B cell (primary cell): ENCODE measurements around the gene PSME1. TPM values are rescaled to one million over a fixed set of nuclear protein-coding genes. Genes with fewer than 3 reads are reported as not detected.

Source experiments
- ATAC-seq: fragments of 200-7000 bp; cut with Tn5 transposase; one replicate; pipeline ENCODE4 v1.10.0; 2021; ENCODE audit warnings: low read depth, mild to moderate bottlenecking, moderate number of reproducible peaks, moderate library complexity
- CTCF ChIA-PET: fragments of 350-600 bp; sonication (Branson Sonifier 250); formaldehyde crosslinking; loops from one replicate; lab custom pipeline; 2021; ENCODE audit warnings: antibody characterized with exemption, inconsistent platforms; lab: Charles Lee
- POLR2A ChIA-PET: fragments of 350-600 bp; sonication (Branson Sonifier 250); formaldehyde crosslinking; loops from one replicate; lab custom pipeline; 2021; ENCODE audit warnings: antibody characterized with exemption; lab: Charles Lee
- DNase-seq: peaks from one replicate; pipeline ENCODE4 v3.0.0; 2013
- H2AFZ ChIP-seq: 2 replicates; pipeline ENCODE4 v1.6.1; 2012; ENCODE audit warnings: mild to moderate bottlenecking, low read depth, low read length; ENCODE audit not compliant: insufficient read depth, poor library complexity, severe bottlenecking
- H3K27ac ChIP-seq, 2 donors: 1 replicate in 1 of 2; 2 replicates in 1 of 2; pipeline ENCODE4 v1.5.1; 2012 to 2013; ENCODE audit warnings: low read length in 2 of 2, mild to moderate bottlenecking in 2 of 2, moderate library complexity in 1 of 2
- H3K27me3 ChIP-seq, 4 experiments: fragments of 200-600 bp in 1 of 4; sonication (generic) in 1 of 4; replicated peaks in 1 of 4; 1 replicate in 2 of 4; 2 replicates in 2 of 4; pipeline versions ENCODE4 v1.6.1 to v1.7.0; 2013 to 2016; ENCODE audit warnings: low read length in 3 of 4, mild to moderate bottlenecking in 2 of 4, mixed read lengths in 1 of 4, moderate library complexity in 1 of 4; ENCODE audit not compliant: insufficient read depth in 4 of 4, control insufficient read depth in 3 of 4; ENCODE audit errors: control extremely low read depth in 1 of 4
- H3K36me3 ChIP-seq, 2 experiments: replicated peaks in 1 of 2; 1 replicate in 1 of 2; 2 replicates in 1 of 2; pipeline versions ENCODE4 v1.6.1 to v1.7.1; 2013; ENCODE audit warnings: low read length in 1 of 2; ENCODE audit not compliant: insufficient read depth in 2 of 2, control insufficient read depth in 1 of 2; ENCODE audit errors: control extremely low read depth in 1 of 2, extremely low read depth in 1 of 2
- H3K4me1 ChIP-seq, 2 donors: fragments of 200-600 bp in 1 of 2; sonication (generic) in 1 of 2; 1 replicate in 1 of 2; 2 replicates in 1 of 2; pipeline versions ENCODE4 v1.5.1 to v1.6.1; 2013 to 2017; ENCODE audit warnings: low read length in 2 of 2; ENCODE audit not compliant: control insufficient read depth in 2 of 2, insufficient read depth in 2 of 2
- H3K4me2 ChIP-seq: replicated peaks from 2 replicates; pipeline ENCODE3; 2012; ENCODE audit warnings: mild to moderate bottlenecking, low read depth, low read length; ENCODE audit not compliant: poor library complexity, severe bottlenecking
- H3K4me3 ChIP-seq, 5 experiments: fragments of 200-600 bp in 1 of 5; sonication (generic) in 1 of 5; 1 replicate in 3 of 5; 2 replicates in 2 of 5; pipeline versions ENCODE4 v1.5.1 to v1.7.0; 2011 to 2016; ENCODE audit warnings: low read length in 4 of 5, mild to moderate bottlenecking in 4 of 5, low read depth in 2 of 5, control low read depth in 1 of 5, moderate library complexity in 1 of 5; ENCODE audit not compliant: insufficient read depth in 1 of 5; ENCODE audit errors: control extremely low read depth in 1 of 5, extremely low read depth in 1 of 5
- H3K79me2 ChIP-seq: fragments of 200-600 bp; sonication (generic); one replicate; pipeline ENCODE4 v1.6.0; 2016; ENCODE audit warnings: low read length; ENCODE audit not compliant: control insufficient read depth, insufficient read depth
- H3K9ac ChIP-seq: fragments of 200-600 bp; sonication (generic); 2 replicates; pipeline ENCODE4 v1.6.1; 2017; ENCODE audit warnings: mild to moderate bottlenecking, low read length, moderate library complexity
- H3K9me3 ChIP-seq, 3 donors: one replicate each; pipeline versions ENCODE4 v1.6.1 to v1.7.1; 2013; ENCODE audit warnings: low read length in 2 of 3; ENCODE audit not compliant: control insufficient read depth in 2 of 3, insufficient read depth in 1 of 3; ENCODE audit errors: control extremely low read depth in 1 of 3
- H4K20me1 ChIP-seq: 2 replicates; pipeline ENCODE4 v1.6.0; 2012; ENCODE audit warnings: mild to moderate bottlenecking, low read length; ENCODE audit not compliant: insufficient read depth, control insufficient read depth, poor library complexity, severe bottlenecking
- H3K27ac Mint-ChIP-seq: one replicate; pipeline ENCODE4 v1.8.0; 2021; ENCODE audit warnings: mixed read lengths
- H3K27me3 Mint-ChIP-seq: one replicate; pipeline ENCODE4 v1.8.0; 2021; ENCODE audit warnings: mixed read lengths
- H3K4me1 Mint-ChIP-seq: one replicate; pipeline ENCODE4 v1.8.0; 2021; ENCODE audit warnings: mixed read lengths
- H3K4me3 Mint-ChIP-seq: one replicate; pipeline ENCODE4 v1.8.0; 2021; ENCODE audit warnings: mixed read lengths
- H3K9me3 Mint-ChIP-seq: one replicate; pipeline ENCODE4 v1.8.0; 2022; ENCODE audit warnings: mixed read lengths; ENCODE audit not compliant: insufficient read depth
- EZH2 ChIP-seq: IDR thresholded peaks from 2 replicates; pipeline ENCODE4 v1.6.1; 2012; ENCODE audit warnings: borderline replicate concordance, low read depth, mild to moderate bottlenecking, moderate library complexity, low read length; ENCODE audit not compliant: insufficient read depth, poor library complexity, severe bottlenecking
- WGBS: methylation state at CpG from one replicate; pipeline ENCODE4 v1.1.5; 2013; ENCODE audit warnings: missing lambda C conversion rate; ENCODE audit not compliant: insufficient coverage; 5-methylcytosine and 5-hydroxymethylcytosine counted together
- intact Hi-C: fragments of 100-400 bp; cut with micrococcal nuclease; formaldehyde crosslinking; loops from one replicate; pipeline ENCODE4 v1.10.0; 2022
- polyA plus RNA-seq: library from polyadenylated mRNA; depleted of rRNA; stranded (reverse); fragments of >200 nt; gene quantifications from 2 replicates; pipeline ENCODE4 v1.2.3, GENCODE V29; 2012
- total RNA-seq, 2 donors: library from RNA; stranded (reverse); fragments of 120-200 nt in 1 of 2; gene quantifications; 1 replicate in 1 of 2; 2 replicates in 1 of 2; pipeline versions ENCODE4 v1.2.3 to v1.2.4, GENCODE V29; 2013 to 2022
- TF ChIP-seq, protein P1 (sequence below): fragments of 200-600 bp; IDR thresholded peaks from one replicate; pipeline ENCODE4 v1.8.0; 2022; ENCODE audit warnings: antibody characterized with exemption, mild to moderate bottlenecking

Gene PSME1
- total and polyA plus RNA-seq, 2 donors (not counting 1 experiment from before 2014, with no cell fraction given): 237 to 257 TPM

DNA sequence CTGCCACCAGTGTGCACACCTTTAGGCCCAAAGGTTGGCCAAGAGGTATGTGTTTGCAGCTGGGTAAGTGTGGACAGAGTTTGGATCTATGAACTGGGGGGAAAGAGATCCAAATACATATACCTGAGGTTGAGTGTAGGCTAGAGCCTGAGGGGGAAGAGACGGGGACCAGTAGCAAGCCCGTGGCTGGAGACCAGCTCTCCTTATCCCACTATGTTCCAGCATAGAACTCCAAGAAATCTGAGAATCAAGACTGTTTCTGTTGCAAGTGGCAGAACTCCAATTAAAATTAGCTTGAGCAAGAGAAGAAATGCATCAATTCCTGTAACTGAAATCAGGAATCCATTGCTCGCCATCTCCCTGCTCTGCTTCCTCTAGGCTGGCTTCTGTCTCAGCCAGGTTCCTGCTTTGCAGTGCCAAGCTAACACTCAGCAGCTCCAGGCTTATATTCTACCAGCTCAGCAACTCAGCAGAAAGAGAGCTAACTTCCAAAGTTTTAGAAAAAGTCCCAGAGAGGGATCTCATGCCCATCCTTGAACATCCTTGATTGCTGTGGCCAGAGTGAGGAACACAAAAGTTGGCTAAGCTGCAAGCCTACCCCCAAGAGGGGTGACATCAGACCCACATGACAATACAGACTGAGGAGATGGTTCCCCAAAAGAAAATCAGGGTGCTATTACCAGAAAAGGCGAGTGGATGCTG lies 43.3 kb upstream of the PSME1 start:
- DNase-seq (peak; percentile 38), ATAC-seq (no peak)
- H3K9ac ChIP-seq: no peak overlapping the region
- intact Hi-C loops: loop anchor here (5.0 kb wide), 1 partner anchor 525 kb away; the partner anchor contains the start of gene AP1G2
- no peaks in the 10 kb centered on the region for H3K9me3 Mint-ChIP-seq
- H3K27me3 Mint-ChIP-seq: no peaks in the 10 kb centered on the region
- TF ChIP-seq, protein P1, sequence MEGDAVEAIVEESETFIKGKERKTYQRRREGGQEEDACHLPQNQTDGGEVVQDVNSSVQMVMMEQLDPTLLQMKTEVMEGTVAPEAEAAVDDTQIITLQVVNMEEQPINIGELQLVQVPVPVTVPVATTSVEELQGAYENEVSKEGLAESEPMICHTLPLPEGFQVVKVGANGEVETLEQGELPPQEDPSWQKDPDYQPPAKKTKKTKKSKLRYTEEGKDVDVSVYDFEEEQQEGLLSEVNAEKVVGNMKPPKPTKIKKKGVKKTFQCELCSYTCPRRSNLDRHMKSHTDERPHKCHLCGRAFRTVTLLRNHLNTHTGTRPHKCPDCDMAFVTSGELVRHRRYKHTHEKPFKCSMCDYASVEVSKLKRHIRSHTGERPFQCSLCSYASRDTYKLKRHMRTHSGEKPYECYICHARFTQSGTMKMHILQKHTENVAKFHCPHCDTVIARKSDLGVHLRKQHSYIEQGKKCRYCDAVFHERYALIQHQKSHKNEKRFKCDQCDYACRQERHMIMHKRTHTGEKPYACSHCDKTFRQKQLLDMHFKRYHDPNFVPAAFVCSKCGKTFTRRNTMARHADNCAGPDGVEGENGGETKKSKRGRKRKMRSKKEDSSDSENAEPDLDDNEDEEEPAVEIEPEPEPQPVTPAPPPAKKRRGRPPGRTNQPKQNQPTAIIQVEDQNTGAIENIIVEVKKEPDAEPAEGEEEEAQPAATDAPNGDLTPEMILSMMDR: no peak
- no peak for TF ChIP-seq EZH2
- no peak overlapping the region for H3K4me2 ChIP-seq
- no peaks in the 10 kb centered on the region for H4K20me1 ChIP-seq
- ChIA-PET POLR2A (interaction anchor here (0.6 to 4.1 kb wide), 5 partner anchors 11 to 88 kb away, joined by 3 to 35 read pairs (median 6); partner anchors contain the start of genes DCAF11 and NRL), CTCF (interaction anchor here (0.7 to 12.1 kb wide), 18 partner anchors 11 to 461 kb away, joined by 3 to 292 read pairs (median 5); partner anchors contain the start of genes CARMIL3, DCAF11, IRF9 and NRL)
- H3K36me3 ChIP-seq: peaks cover 0 to 5% of the 10 kb centered on the region in 2 experiments
- H3K9me3 ChIP-seq: no peaks in the 10 kb centered on the region
- H3K4me3 Mint-ChIP-seq: peak overlapping the region; percentile 95
- H2AFZ ChIP-seq: no peak overlapping the region
- no peaks in the 10 kb centered on the region for H3K27me3 ChIP-seq
- peaks cover 38% of the 10 kb centered on the region for H3K4me1 Mint-ChIP-seq
- H3K27ac ChIP-seq: peak overlapping the region in 1 of 2 donors; percentile 95
- H3K79me2 ChIP-seq: peaks cover 30% of the 10 kb centered on the region
- 100% methylated on average over 3 of the region's 4 CpGs for WGBS
- no peak overlapping the region for H3K4me3 ChIP-seq
- H3K4me1 ChIP-seq: peaks cover 5 to 35% of the 10 kb centered on the region in 2 donors
- peak overlapping the region; percentile 92 for H3K27ac Mint-ChIP-seq
